Stimulated activated CD4-positive, alpha-beta T cell treated with anti-CD3 and anti-CD28 coated beads, TNF-alpha, amount 100 ng/mL, for 1 hour (primary cell): ENCODE data around the gene ALKBH2.
A peak's percentile ranks its signal among the peaks of the same experiment; 100 is the strongest.
"Not testable (repeated sequence)": the region's sequence is repeated elsewhere in the genome, so short reads cannot be mapped to it uniquely, and the experiment has no call there.

Experiments
- DNase-seq, 3 donors: peaks; one replicate each; pipeline ENCODE4 v3.0.0-alpha.2; 2020; ENCODE audit warnings: low read depth in 3 of 3, low spot score in 1 of 3

Gene ALKBH2

GRCh38 chr12:109069307-109070271 lies 23.7 kb downstream of the ALKBH2 start:
- DNase-seq, result no peak

- DNase-seq, result no peak
Measured at GRCh38 chr12:109065853-109066193, 27.4 kb downstream of the ALKBH2 start.

GRCh38 chr12:109065154-109065852 lies 28.0 kb downstream of the ALKBH2 start:
- DNase-seq, result no peak

GRCh38 chr12:109064143-109064542 lies 29.1 kb downstream of the ALKBH2 start:
- DNase-seq, result no peak

- DNase-seq, result no peak
Measured at GRCh38 chr12:109058773-109059172, 34.5 kb downstream of the ALKBH2 start.

- no peak for DNase-seq
Measured at GRCh38 chr12:109057376-109057775, 35.9 kb downstream of the ALKBH2 start.

- DNase-seq, result no peak
Measured at GRCh38 chr12:109056891-109057290, 36.4 kb downstream of the ALKBH2 start.

GRCh38 chr12:109054520-109054919 lies 38.8 kb downstream of the ALKBH2 start:
- DNase-seq, result no peak

- not testable (repeated sequence) for DNase-seq
Measured at GRCh38 chr12:109054124-109054513, 39.2 kb downstream of the ALKBH2 start.

GRCh38 chr12:109053382-109054123 lies 39.7 kb downstream of the ALKBH2 start:
- no peak for DNase-seq

- DNase-seq, result peak; percentile 57 to 73 (median 70)
Measured at GRCh38 chr12:109052414-109053323, 40.6 kb downstream of the ALKBH2 start, which contains the start of gene USP30. USP30 (plus strand) TSS chr12:109052576; CDS start chr12:109052679, 103 bp downstream.

- no peak for DNase-seq
Measured at GRCh38 chr12:109052097-109052413, 41.2 kb downstream of the ALKBH2 start.

GRCh38 chr12:109049794-109050193 lies 43.5 kb downstream of the ALKBH2 start:
- not testable (repeated sequence) for DNase-seq

- DNase-seq, result not testable (repeated sequence)
Measured at GRCh38 chr12:109048706-109049105, 44.6 kb downstream of the ALKBH2 start.

- DNase-seq, result no peak
Measured at GRCh38 chr12:109047081-109047805, 46.0 kb downstream of the ALKBH2 start.

- no peak for DNase-seq
Measured at GRCh38 chr12:109044241-109044640, 49.0 kb downstream of the ALKBH2 start.
